ENCODE measurements around the gene PTPRE. TPM values are rescaled to one million over a fixed set of nuclear protein-coding genes. Genes with fewer than 3 reads are reported as not detected.

Gene PTPRE
- total RNA-seq, 1 donor from 2014 or later = 0.21 TPM

DNA sequence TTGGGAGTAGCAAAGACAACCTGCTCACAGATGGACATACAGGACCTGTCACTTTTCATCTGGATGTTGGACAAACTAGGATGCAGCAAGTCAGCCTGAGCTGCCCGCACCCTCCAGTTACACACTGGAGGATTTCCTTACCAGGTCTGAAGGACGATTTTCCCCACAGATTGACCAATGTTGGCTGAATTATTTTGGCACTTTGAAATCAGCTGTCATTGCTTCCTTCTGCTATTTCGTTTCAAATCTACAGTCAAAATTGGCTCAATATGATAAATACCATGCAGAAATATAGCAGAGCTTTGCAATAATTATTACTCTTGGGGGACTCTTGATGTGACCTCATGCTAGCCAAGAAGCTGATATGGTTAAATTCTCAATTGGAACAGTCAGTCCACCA lies 16.7 kb upstream of the PTPRE start:
- Histone ChIP-seq H2AFZ (replicated peaks) (no peak overlapping the region), H3K36me3 (no peaks in the 10 kb centered on the region), H3K4me2 (no peak overlapping the region), H3K4me3 (no peak overlapping the region), H3K79me2 (ENCODE audit: low read depth) (no peaks in the 10 kb centered on the region), H3K27ac (no peak overlapping the region), H3K9ac (no peak overlapping the region), H3F3A (ENCODE audit: low read depth) (no peaks in the 10 kb centered on the region), H3K9me3 (ENCODE audit: low read depth) (no peaks in the 10 kb centered on the region), H3K27me3 (no peaks in the 10 kb centered on the region), H3K4me1 (no peaks in the 10 kb centered on the region), H4K20me1 (ENCODE audit: low read depth) (no peaks in the 10 kb centered on the region)
- Mint-ChIP-seq H3K27ac (no peak overlapping the region), H3K27me3 (ENCODE audit: insufficient read depth, low read depth) (peaks cover 4% of the 10 kb centered on the region), H3K4me1 (peaks cover 4% of the 10 kb centered on the region), H3K4me3 (no peak overlapping the region), H3K36me3 (no peaks in the 10 kb centered on the region), H3K9me3 (no peaks in the 10 kb centered on the region)
- TF ChIP-seq EZH2 (IDR thresholded peaks at IDR 0.05) (no peak), EZH2phosphoT487 (IDR thresholded peaks at IDR 0.05) (no peak)
- TF ChIP-seq, protein P1, sequence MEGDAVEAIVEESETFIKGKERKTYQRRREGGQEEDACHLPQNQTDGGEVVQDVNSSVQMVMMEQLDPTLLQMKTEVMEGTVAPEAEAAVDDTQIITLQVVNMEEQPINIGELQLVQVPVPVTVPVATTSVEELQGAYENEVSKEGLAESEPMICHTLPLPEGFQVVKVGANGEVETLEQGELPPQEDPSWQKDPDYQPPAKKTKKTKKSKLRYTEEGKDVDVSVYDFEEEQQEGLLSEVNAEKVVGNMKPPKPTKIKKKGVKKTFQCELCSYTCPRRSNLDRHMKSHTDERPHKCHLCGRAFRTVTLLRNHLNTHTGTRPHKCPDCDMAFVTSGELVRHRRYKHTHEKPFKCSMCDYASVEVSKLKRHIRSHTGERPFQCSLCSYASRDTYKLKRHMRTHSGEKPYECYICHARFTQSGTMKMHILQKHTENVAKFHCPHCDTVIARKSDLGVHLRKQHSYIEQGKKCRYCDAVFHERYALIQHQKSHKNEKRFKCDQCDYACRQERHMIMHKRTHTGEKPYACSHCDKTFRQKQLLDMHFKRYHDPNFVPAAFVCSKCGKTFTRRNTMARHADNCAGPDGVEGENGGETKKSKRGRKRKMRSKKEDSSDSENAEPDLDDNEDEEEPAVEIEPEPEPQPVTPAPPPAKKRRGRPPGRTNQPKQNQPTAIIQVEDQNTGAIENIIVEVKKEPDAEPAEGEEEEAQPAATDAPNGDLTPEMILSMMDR (IDR thresholded peaks at IDR 0.05) = no peak
- no peak for DNase-seq (ENCODE audit: low spot score)

DNA sequence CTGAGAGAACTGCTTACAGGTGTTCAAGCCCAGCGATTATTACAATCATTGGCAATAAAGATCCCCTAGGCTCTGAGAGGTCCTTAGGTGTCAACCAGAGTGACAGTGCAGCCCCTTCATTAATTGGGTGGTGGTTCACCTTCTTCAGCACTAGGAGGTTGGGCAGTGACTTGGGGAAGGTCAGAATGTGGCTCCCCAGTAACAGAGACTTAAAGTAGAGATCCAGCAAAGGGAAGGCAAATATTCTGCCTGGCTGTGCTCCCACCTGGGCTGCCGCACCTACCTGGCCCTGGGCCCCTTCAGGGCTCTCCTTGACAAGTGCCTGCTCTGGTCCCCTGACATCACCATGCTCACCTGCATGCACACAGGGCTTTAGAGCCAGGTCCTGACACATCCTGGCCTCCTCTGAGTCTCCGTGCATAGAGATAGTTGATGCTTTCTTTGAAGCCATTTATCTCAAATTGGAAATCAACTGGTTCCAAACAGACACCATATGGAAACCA lies 16.0 kb upstream of the PTPRE start:
- H3K4me2 ChIP-seq = no peak overlapping the region
- peaks cover 4% of the 10 kb centered on the region for H3K27me3 Mint-ChIP-seq (ENCODE audit: insufficient read depth, low read depth)
- no peaks in the 10 kb centered on the region for H3K4me1 ChIP-seq
- H3K9me3 ChIP-seq (ENCODE audit: low read depth) = no peaks in the 10 kb centered on the region
- TF ChIP-seq EZH2phosphoT487 (IDR thresholded peaks at IDR 0.05) (no peak), EZH2 (IDR thresholded peaks at IDR 0.05) (no peak)
- TF ChIP-seq, protein P1 (IDR thresholded peaks at IDR 0.05) = no peak
- H4K20me1 ChIP-seq (ENCODE audit: low read depth) = no peaks in the 10 kb centered on the region
- H3K4me1 Mint-ChIP-seq = peaks cover 4% of the 10 kb centered on the region
- no peak overlapping the region for H3K4me3 Mint-ChIP-seq
- H3K4me3 ChIP-seq = no peak overlapping the region
- H2AFZ ChIP-seq (replicated peaks) = no peak overlapping the region
- no peaks in the 10 kb centered on the region for H3K36me3 Mint-ChIP-seq
- H3K36me3 ChIP-seq = no peaks in the 10 kb centered on the region
- H3K27me3 ChIP-seq = no peaks in the 10 kb centered on the region
- no peak for DNase-seq (ENCODE audit: low spot score)
- H3K79me2 ChIP-seq (ENCODE audit: low read depth) = no peaks in the 10 kb centered on the region
- no peaks in the 10 kb centered on the region for H3F3A ChIP-seq (ENCODE audit: low read depth)
- no peak overlapping the region for H3K9ac ChIP-seq
- H3K27ac ChIP-seq = no peak overlapping the region
- no peaks in the 10 kb centered on the region for H3K9me3 Mint-ChIP-seq
- no peak overlapping the region for H3K27ac Mint-ChIP-seq

DNA sequence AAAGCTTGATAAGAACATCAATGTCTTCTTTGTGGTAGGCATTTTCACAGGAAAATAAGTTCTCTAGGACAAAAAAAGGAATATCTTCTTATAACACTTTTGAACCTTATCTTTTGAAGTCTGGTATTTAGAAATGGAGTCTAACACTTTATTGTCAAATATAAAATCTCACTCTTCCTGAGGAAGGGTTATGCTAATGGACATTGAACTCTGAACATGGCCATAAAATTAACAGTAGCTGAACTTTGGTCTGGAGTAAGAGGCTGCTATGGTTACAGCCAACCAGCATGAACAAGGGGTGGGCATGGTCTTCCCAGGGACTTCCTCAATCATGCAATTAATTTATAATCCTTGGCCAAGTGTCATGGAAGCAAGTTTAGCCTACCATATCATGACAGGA lies 14.2 kb upstream of the PTPRE start, which contains the start of gene CLRN3:
TSS of gene CLRN3 (minus strand) at position 199 of the 400 bp plus-strand sequence. CDS start at position 42, 157 bp downstream.
- no peak within 1 kb of the TSS for H3K4me3 Mint-ChIP-seq
- Histone ChIP-seq H3K9me3 (ENCODE audit: low read depth) (no peaks in the 10 kb centered on the region), H3K4me1 (no peaks in the 10 kb centered on the region), H3K79me2 (ENCODE audit: low read depth) (no peaks in the 10 kb centered on the region), H3K36me3 (no peaks in the 10 kb centered on the region), H2AFZ (replicated peaks) (no peak within 1 kb of the TSS), H3K4me3 (no peak within 1 kb of the TSS), H3K27ac (no peak within 1 kb of the TSS), H3K4me2 (no peak within 1 kb of the TSS), H3K27me3 (no peaks in the 10 kb centered on the region), H3K9ac (no peak within 1 kb of the TSS), H3F3A (ENCODE audit: low read depth) (no peaks in the 10 kb centered on the region), H4K20me1 (ENCODE audit: low read depth) (no peaks in the 10 kb centered on the region)
- no peak for DNase-seq (ENCODE audit: low spot score)
- H3K27ac Mint-ChIP-seq = no peak within 1 kb of the TSS
- H3K27me3 Mint-ChIP-seq (ENCODE audit: insufficient read depth, low read depth) = peaks cover 4% of the 10 kb centered on the region
- no peaks in the 10 kb centered on the region for H3K36me3 Mint-ChIP-seq
- no peaks in the 10 kb centered on the region for H3K4me1 Mint-ChIP-seq
- TF ChIP-seq EZH2 (IDR thresholded peaks at IDR 0.05) = no peak
- H3K9me3 Mint-ChIP-seq = peaks cover 2% of the 10 kb centered on the region

DNA sequence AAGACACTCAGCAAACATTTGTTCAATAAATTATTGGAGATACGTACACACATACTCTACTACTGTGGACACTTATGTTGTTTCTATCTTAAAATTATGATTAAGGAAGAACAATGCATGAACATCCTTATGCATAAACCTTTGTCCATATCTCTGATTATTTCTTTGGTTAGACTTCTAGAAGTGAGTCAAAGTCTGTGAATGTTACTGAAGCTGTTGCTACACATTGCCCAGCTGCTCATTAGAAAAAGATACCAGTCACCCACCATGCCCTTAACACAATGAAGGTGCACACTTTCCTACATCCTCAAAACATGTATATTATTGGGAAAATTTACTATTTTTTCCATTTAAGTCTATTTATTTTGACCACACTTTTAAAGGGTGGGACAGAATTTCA lies 12.8 kb upstream of the PTPRE start:
- no peaks in the 10 kb centered on the region for H3K36me3 Mint-ChIP-seq
- TF ChIP-seq EZH2 (IDR thresholded peaks at IDR 0.05) (no peak), EZH2phosphoT487 (IDR thresholded peaks at IDR 0.05) (no peak)
- TF ChIP-seq, protein P1 (IDR thresholded peaks at IDR 0.05) = no peak
- H3K4me1 ChIP-seq = no peaks in the 10 kb centered on the region
- peaks cover 5% of the 10 kb centered on the region for H3K9me3 Mint-ChIP-seq
- no peak overlapping the region for H3K4me2 ChIP-seq
- H3K36me3 ChIP-seq = no peaks in the 10 kb centered on the region
- H3K4me3 Mint-ChIP-seq = no peak overlapping the region
- H3K79me2 ChIP-seq (ENCODE audit: low read depth) = no peaks in the 10 kb centered on the region
- no peak overlapping the region for H3K4me3 ChIP-seq
- no peak overlapping the region for H3K27ac Mint-ChIP-seq
- no peak overlapping the region for H2AFZ ChIP-seq (replicated peaks)
- no peaks in the 10 kb centered on the region for H4K20me1 ChIP-seq (ENCODE audit: low read depth)
- no peak overlapping the region for H3K27ac ChIP-seq
- no peaks in the 10 kb centered on the region for H3F3A ChIP-seq (ENCODE audit: low read depth)
- peaks cover 4% of the 10 kb centered on the region for H3K27me3 Mint-ChIP-seq (ENCODE audit: insufficient read depth, low read depth)
- no peaks in the 10 kb centered on the region for H3K27me3 ChIP-seq
- no peak overlapping the region for H3K9ac ChIP-seq
- H3K4me1 Mint-ChIP-seq = no peaks in the 10 kb centered on the region
- DNase-seq (ENCODE audit: low spot score) = no peak
- no peaks in the 10 kb centered on the region for H3K9me3 ChIP-seq (ENCODE audit: low read depth)

All from neural progenitor cell (in vitro differentiated cells).